Cerebellar nuclear complex (tissue), 1 donor: ENCODE measurements around the gene ANO2.

Experiments used
- DNase-seq, 2 experiments: peaks; one replicate each; lab custom pipeline; 2025; lab: John Stamatoyannopoulos, UW

The ANO2 gene

DNA sequence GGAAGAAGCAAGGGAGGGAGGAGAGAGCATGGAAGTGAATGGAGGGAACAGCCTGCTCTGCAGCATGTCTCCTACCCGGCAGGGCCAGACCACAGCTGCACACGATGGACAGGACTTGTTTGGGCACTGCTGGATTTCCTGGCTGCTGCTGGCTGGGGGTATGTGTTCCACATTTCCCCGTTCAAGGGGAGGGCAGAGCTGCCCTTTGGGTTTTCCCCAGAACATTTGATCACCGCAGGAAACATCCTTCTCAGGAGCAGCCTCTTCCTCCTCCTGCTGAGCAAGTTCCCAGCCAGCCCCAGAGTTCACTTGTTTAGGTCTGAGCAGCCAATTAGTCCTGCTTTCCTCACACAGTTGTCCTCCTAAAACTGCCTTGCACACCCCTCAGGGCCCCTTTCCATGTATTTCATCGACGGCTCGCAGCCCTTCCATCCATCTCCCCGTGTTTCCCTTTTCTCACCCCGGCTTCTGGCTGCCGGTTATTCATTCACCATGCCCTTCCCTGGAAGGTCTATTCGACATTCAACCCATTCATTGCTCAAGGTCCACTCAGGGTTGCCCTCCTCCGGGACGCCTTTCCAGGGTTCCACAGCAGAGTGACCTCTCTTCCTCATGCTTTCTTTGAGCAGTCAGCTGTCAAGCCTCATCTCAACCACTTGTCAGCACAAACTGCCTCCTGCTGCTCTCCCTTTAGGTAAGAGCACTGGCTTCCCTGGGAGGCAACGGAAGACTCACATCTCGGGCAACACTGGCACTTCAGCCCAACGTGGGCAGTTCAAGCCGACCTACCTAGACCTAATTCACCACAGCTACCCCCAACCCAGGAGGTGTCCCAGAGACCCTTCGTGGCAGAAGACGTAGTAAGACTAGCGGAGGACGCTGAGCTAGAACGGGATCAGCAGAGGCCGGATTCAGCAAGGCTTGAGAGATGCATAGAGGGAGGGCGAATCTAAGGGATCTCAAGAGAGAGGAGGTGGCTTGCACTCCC is 20.1 kb upstream of the ANO2 start:
- no peak for DNase-seq

DNA sequence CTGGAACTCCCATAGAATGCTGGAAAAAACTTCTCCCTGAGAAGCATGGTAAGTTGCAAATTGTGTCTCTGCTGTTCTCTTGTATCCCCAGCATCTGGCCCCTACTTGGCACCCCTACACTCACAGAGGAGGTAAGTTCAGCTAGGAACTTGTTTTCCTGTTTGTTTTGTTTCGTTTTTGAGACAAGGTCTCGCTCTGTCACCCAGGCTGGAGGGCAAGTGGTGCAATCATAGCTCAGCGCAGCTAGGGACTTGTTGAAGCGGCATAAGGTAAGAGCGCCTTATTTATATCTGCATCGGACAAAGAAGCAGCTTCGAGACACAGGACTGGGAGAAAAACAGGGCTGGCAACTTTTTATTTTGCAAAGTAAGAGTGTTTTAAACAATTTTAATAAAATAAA is 18.5 kb upstream of the ANO2 start:
- DNase-seq = no peak

- no peak for DNase-seq
Observed at GRCh38 chr12:5960783-5961182, 15.7 kb upstream of the ANO2 start.

- no peak for DNase-seq
Observed at GRCh38 chr12:5956987-5957386, 11.9 kb upstream of the ANO2 start.

DNA sequence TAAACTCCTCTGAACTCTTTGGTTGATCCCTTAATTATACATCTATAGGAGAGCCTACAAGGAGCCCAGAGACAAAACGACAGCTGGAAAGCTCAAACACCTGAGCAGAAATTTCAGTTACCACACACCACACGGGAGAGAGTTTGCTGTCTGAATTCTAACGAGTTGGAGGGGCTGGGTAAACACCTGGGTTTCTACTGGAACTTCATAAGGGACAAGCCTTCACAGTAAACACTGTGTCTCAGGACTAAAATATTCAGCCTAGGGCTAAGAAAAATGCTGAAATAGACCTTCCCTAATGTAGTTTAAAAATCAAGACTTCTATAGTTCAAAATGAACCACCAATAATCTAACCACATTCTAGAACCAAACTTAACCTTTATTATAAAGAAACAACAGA is 9.6 kb upstream of the ANO2 start:
- DNase-seq = no peak

DNA sequence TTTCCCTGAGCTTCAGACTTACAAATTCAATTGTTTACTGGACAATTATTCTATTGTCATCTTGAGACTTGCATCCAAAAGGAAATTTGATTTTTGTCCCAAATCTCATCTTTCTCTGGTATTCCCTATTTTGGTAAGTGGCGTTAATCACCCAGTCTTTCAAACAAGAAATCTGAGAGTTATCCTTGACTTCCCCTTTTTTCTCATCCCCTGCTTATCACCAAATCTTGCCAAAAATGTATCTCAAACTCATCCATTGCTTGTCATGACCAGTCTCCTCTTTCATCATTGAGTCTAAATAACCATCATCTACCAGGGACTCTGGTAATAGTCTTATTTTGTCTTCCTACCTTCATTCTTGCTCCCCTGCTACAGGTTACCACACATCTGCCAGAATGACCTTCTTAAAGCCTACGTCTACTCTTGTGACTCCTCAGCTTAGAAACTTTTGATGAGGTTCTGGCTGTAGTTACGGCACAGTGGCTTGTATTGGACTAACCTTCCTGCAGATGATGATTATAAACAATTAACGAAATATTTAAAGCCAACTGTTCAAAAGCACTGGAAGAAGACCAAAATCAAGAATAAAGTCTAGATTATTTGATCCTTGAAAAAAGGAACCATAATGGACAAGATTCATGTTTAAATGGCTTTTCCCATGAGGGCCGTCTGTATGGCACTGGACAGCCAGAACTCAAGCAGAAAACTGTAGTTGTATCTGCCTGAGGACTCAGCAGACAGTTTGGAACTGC is 9.0 kb upstream of the ANO2 start:
- DNase-seq = no peak

DNA sequence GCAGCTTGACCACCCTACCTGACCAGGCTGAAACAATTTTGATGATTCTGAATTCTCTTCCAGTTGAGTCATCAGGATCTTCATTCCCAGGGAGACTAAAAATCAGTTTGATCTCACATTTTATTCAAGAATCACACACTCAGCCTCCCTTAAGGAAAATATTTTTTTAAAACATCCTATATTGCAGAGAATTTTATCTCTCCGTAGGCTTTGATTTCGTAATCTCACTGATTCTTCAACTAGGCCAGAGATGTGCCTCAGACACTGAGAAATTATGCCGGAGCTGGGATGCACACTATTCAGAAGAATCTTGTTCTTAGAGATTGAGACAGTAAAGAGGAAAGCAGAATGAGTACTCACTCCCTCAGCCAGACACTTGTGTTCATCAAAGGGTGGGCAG is 7.0 kb upstream of the ANO2 start:
- no peak for DNase-seq

DNA sequence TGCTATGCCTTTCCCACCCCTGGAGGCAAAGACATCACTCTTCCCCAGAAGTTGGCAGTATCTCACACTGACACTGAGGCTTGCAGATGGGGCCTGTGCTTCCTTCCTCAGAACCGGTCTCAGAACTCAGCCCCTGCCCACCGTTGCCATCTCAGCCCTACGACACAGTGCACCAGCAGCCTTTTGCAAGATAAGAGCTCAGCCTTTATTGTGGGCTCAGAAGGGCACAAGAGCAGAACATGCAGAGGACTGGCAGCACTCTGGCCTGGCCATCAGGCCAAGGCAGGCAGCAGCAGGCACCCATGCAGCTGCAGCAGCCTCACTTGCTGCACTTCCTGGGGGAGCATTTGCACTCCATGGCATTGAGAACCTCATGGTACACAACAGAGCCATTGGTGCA is 3.6 kb upstream of the ANO2 start:
- DNase-seq = no peak

- no peak for DNase-seq
Observed at GRCh38 chr12:5947006-5947405, 1.9 kb upstream of the ANO2 start.

- no peak for DNase-seq
Observed at GRCh38 chr12:5946388-5946787, 1.3 kb upstream of the ANO2 start.

DNA sequence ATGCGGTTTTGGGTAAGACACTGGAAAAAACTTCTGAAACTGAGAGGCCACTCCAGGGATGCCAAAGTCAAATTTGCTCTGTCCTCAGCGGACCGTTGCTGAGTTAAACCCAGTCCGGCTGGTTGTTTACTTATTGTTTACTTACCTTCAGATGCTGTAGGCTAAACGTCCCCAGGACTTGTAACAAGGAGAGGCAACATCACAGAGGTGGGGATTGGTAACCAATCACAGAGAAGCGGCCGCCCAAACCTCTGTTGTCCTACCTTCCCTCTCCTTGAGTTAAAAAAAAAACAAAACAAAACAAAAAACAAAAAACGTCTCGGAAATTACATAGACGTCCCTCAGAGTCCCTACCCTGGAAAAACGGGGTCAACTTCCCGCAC is 380 bp downstream of the ANO2 start:
- no peak for DNase-seq

DNA sequence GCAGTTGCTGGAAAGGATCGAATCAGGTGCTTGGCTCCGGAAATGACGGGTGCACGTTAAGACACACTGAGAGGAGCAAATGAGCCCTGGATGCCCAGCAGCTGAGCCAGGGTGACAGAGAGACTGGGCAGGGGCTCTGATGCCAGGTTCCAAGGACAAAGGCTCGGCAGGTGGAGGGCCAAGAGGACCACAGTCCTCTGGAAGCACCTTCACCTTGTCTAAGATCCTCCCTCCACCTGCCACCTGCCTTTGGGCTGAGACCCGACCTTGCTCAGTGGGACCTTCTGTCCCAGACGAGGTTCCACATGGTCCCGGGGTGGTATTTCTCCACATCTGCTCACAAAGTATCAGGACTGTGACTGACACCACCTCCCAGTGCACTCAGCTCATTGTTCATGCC is 1.0 kb downstream of the ANO2 start:
- no peak for DNase-seq

DNA sequence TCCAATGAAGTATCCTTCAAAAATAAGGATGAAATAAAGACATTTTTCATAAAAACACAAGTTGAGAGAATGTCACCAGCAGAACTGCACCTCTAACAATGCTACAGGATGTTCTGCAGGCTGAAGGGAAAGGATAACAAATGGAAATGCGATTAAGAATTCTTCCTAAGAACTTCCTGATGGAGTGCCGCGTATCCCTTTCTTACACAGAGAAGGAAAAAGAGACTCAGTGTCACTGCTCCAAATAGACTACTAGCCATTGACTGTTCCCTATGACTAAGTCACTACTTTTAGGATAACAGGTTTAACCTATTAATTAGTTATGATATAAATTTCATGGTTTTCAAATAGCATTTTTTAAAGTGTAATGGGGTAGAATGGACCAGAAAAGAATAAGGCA is 3.2 kb downstream of the ANO2 start:
- no peak for DNase-seq

DNA sequence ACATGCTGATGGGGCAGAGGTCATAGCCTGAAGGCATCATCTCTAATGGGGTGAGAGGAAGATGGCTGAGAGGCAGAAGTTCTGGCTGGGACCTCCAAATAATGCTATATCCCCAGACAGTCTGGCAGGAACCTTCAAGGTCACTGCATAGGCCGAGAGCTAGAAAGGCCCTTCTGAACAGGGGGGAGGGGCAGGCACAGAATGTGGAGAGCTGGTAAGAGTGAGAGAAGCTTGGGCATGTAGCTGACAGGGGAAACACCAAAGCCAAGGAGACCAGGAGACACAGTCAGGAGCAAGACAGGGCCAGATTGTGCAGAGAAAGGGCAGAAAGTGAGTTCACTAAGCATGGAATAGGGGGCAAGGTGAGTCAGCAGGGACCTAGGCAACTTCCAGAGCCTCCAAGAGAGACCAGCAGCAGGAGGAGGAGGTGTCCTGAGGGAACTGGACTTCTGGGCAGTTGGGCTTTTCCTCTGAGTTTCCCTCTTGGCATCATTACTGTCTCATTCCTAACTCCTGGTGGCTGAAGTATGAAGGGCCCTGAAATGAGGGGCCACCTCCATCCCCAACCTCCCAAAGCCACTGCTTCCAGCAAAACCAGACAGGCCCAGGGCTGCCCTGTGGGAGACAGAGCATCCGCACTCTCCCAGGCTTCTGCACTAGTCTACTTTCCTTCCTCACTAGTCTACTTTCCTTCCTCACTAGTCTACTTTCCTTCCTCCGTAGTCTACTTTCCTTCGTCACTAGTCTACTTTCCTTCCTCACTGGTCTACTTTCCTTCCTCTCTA is 17.1 kb downstream of the ANO2 start:
- DNase-seq = no peak

GRCh38 chr12:5925646-5926045 is 19.4 kb downstream of the ANO2 start:
- no peak for DNase-seq

DNA sequence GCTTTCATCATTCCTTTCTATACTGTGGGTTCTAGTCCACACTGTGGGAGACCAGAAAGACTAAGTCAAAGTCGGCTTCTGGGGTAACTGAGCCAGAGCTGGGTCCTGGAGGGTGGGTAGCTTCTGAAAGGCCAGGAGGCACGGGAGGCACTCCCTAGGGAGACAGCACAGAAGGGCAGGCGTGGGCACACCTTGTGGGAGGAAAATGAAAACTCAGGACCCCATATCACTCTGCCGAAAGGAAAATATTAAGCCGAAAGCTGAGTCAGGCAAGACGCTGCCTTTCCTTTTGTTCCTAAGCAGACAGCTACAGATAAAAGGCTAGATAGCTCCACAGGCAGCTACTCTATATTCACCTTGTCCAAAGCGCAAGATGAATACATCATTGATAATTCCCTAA is 20.7 kb downstream of the ANO2 start:
- DNase-seq = no peak

DNA sequence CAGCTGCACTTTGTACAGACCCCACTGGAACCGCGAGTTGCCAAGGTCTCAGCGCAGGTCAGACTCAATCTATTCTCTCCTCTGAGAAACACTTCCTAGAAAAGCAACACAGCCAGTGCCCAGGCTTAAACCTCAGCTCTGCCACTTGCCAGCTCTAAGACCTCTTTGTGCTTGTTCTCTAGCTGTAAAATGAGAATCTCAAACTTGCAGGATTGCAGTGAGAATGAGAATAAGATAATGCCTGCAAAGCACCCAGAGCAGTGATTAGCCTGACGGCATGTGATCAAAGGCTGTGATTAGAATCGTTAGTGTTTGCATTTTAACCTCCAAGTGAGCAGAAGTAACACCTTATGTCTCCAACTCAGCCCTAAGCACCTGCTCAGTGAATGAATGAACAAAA is 21.3 kb downstream of the ANO2 start:
- no peak for DNase-seq

- no peak for DNase-seq
Observed at GRCh38 chr12:5923043-5923605, 21.9 kb downstream of the ANO2 start.

- DNase-seq = no peak
Observed at GRCh38 chr12:5921966-5922899, 22.8 kb downstream of the ANO2 start.

DNA sequence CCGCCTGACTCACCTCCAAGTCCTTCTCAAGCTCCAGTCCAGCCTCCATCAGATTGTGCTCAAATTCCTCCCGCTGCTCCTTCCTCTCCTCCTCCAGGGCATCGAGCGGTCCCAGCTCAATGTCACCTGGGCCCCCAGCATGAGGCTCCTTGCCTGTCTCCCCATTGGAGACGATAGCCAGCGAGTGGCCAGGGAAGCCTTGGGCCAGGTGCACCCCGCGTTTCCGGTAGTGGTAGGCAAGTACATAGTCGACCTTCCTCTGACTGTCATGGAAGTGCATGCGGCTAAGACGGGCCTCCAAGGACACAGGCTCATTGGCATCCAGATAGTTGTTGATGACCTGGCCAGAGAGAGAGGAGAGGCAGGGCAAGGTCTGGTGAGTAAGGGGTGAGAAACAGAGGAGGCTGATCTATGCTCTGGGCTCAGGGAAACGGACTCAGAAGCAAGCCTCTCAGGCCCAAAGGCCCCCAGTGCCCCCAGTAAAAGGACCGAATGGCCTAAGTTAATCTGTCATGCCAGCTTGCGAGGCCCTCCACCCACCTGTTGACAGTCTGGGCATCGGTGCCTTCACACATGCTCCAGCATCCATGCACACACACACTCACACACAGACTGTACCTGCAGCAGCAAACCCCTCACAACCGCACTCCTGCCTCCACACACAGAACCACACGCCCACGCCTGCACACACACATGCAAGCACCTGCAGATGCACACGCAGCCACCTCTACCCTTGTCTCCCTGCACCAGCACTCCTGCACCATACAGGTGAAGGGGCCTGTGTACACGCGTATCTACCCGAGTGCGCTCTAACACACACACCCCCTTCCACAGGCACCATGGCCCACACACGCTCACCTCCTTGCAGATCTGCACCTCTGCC is 23.8 kb downstream of the ANO2 start:
- no peak for DNase-seq
